Measurements from ENCODE around the gene GDPD5. TPM values are rescaled to one million over a fixed set of nuclear protein-coding genes. Genes with fewer than 3 reads are reported as not detected.

GDPD5 gene
- total RNA-seq, 4 donors from 2014 or later, result 5.1 to 9.3 (median 8.4) TPM

DNA sequence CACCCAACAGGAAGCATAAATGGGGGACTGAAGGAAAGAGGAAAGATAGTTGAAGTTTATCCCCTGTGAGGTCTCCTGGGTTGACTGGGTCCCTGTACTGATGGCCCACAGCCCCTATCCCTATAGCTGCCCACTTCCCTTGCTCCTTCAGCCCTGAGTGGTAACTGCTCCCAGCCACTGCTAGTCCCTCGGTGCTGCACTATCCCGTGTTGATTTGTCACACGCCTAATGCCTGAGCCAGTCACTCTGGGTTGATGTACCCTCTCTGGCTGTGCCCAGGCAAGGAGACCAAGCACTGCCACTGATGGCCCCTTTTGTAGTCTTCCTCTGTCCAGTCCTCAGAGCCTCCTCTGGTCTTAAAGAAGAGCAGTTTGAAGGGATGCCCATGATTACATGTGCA lies 9.6 kb downstream of the GDPD5 start:
- no peak for DNase-seq (ENCODE audit: extremely low spot score)
- intact Hi-C loops (cut with DNase I), result no loop called here
- no peak for TF ChIP-seq POLR2AphosphoS5 (IDR thresholded peaks at IDR 0.05)
- TF ChIP-seq EP300 (IDR thresholded peaks at IDR 0.05), result no peak
- no peak for TF ChIP-seq CTCF (IDR thresholded peaks at IDR 0.05)
- TF ChIP-seq POLR2A (IDR thresholded peaks at IDR 0.05; ENCODE audit: low read depth), result no peak
- H3K4me3 ChIP-seq, result no peak overlapping the region
- WGBS, result 92% methylated on average over 3 of the region's 3 CpGs
- H3K36me3 ChIP-seq, result no peaks in the 10 kb centered on the region
- H3K27ac ChIP-seq (replicated peaks in 1 of 4), result no peak overlapping the region
- peaks cover 0 to 11% (median 9%) of the 10 kb centered on the region in 4 donors for H3K4me1 ChIP-seq
- peaks cover 0 to 3% (median 0%) of the 10 kb centered on the region in 4 donors for H3K9me3 ChIP-seq
- H3K27me3 ChIP-seq, result no peaks in the 10 kb centered on the region

DNA sequence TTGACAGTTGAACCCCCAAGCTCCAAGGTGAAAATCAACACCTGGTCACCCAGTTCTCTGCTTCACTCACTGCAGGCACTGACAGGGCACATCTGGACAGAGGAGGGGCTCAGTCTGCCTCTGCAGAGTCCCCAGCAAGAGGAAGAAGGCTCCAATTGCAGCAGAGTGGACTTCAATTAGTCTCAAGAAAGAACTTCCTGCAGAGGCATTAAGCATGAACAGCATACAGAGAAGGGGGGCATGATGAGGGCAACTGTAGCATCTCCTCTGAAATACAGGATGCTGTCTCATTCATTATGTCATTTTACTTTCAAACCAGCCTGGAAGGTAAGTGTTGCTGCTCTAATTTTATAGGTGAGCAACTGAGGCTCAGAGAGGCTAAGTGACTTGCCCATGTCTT lies 11.1 kb downstream of the GDPD5 start:
- TF ChIP-seq POLR2AphosphoS5 (IDR thresholded peaks at IDR 0.05) (no peak), CTCF (IDR thresholded peaks at IDR 0.05) (no peak), POLR2A (IDR thresholded peaks at IDR 0.05; ENCODE audit: low read depth) (no peak), EP300 (IDR thresholded peaks at IDR 0.05) (no peak)
- no peaks in the 10 kb centered on the region for H3K27me3 ChIP-seq
- no peak for DNase-seq (ENCODE audit: extremely low spot score)
- intact Hi-C loops (cut with DNase I), result no loop called here
- H3K27ac ChIP-seq (replicated peaks in 1 of 4), result no peak overlapping the region
- peaks cover 0 to 24% (median 17%) of the 10 kb centered on the region in 4 donors for H3K4me1 ChIP-seq
- no peak overlapping the region for H3K4me3 ChIP-seq
- no peaks in the 10 kb centered on the region for H3K36me3 ChIP-seq
- H3K9me3 ChIP-seq, result peaks cover 0 to 3% (median 0%) of the 10 kb centered on the region in 4 donors

DNA sequence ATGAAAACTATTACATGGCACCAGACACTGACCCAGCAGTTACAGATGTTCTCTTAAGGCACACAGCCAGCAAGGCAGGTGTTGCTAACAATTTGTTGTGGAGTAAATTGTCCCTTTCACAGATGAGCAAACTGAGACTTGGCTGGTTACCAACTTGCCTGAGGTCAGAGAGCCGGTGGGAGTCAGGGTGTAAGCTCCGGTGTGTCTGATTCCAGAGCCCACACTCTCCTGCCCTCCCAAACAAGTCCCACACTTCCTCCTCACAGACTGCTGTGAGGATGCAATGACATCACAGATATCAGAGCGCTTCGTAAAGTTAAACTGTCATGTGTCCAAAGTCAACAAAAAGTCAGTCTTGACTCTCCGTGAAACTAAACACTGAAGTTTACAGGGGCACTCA lies 12.5 kb downstream of the GDPD5 start:
- H3K4me1 ChIP-seq, result peaks cover 0 to 24% (median 17%) of the 10 kb centered on the region in 4 donors
- intact Hi-C loops (cut with DNase I), result no loop called here
- WGBS, result 38% methylated on average over 5 of the region's 5 CpGs
- H3K27me3 ChIP-seq, result no peaks in the 10 kb centered on the region
- peaks cover 0 to 3% (median 0%) of the 10 kb centered on the region in 4 donors for H3K9me3 ChIP-seq
- H3K27ac ChIP-seq (replicated peaks in 1 of 4), result no peak overlapping the region
- DNase-seq (ENCODE audit: extremely low spot score), result no peak
- no peak overlapping the region for H3K4me3 ChIP-seq
- TF ChIP-seq POLR2AphosphoS5 (IDR thresholded peaks at IDR 0.05) (no peak), POLR2A (IDR thresholded peaks at IDR 0.05; ENCODE audit: low read depth) (no peak), CTCF (IDR thresholded peaks at IDR 0.05) (no peak), EP300 (IDR thresholded peaks at IDR 0.05) (no peak)
- no peaks in the 10 kb centered on the region for H3K36me3 ChIP-seq

- no peaks in the 10 kb centered on the region for H3K36me3 ChIP-seq
- 47% methylated on average over 5 of the region's 5 CpGs for WGBS
- no peak for DNase-seq (ENCODE audit: extremely low spot score)
- H3K9me3 ChIP-seq, result no peaks in the 10 kb centered on the region
- no peak overlapping the region for H3K4me3 ChIP-seq
- no peaks in the 10 kb centered on the region for H3K27me3 ChIP-seq
- intact Hi-C loops (cut with DNase I), result no loop called here
- TF ChIP-seq CTCF (IDR thresholded peaks at IDR 0.05) (no peak), POLR2AphosphoS5 (IDR thresholded peaks at IDR 0.05) (no peak), EP300 (IDR thresholded peaks at IDR 0.05) (no peak), POLR2A (IDR thresholded peaks at IDR 0.05; ENCODE audit: low read depth) (no peak)
- H3K4me1 ChIP-seq, result peaks cover 5 to 30% (median 27%) of the 10 kb centered on the region in 4 donors
- no peak overlapping the region for H3K27ac ChIP-seq (replicated peaks in 1 of 4)
Measured at GRCh38 chr11:75510723-75511019, 15.1 kb downstream of the GDPD5 start.

DNA sequence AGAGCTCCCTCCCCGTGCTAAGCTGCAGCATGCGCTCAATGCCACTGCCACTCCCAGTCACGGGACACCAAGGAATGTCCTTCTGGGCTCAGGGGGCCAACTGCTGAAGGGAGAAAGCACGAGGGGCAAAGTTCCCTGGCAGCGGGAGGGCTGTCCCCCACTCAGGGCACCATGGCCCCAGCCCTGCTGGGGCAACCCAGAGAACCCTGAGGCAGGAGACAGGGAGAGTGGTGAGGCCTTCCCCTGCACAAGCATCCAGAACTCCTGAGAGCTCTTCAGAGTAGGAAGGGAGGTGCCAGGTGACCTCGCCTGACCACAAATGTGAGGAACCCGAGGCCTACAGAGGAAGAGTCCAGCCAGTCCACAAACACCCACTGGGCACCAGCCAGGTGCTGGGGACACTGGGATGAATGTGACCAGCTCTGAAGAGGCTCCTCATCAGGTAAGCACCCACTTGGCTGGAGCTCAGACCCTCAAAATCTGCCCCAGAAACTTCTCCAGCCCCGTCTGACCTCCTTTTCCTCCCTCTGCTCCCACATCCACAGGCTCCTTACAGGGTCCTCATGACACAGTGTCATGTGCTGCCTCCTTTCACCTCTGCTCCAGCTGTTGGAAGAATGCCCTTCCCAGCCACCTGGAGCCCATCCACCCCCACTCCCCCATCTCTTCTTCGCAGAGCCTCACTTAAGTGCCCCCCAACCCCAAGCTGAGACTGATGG lies 15.6 kb downstream of the GDPD5 start:
- intact Hi-C loops (cut with DNase I), result no loop called here
- Histone ChIP-seq H3K36me3 (no peaks in the 10 kb centered on the region), H3K4me3 (no peak overlapping the region), H3K27ac (replicated peaks in 1 of 4) (no peak overlapping the region), H3K9me3 (no peaks in the 10 kb centered on the region), H3K4me1 (peaks cover 6 to 35% (median 32%) of the 10 kb centered on the region in 4 donors), H3K27me3 (no peaks in the 10 kb centered on the region)
- DNase-seq (ENCODE audit: extremely low spot score), result no peak
- WGBS, result 74% methylated on average over 6 of the region's 9 CpGs
- TF ChIP-seq CTCF (IDR thresholded peaks at IDR 0.05) (no peak), POLR2AphosphoS5 (IDR thresholded peaks at IDR 0.05) (no peak), EP300 (IDR thresholded peaks at IDR 0.05) (no peak), POLR2A (IDR thresholded peaks at IDR 0.05; ENCODE audit: low read depth) (no peak)
